Naive thymus-derived CD4-positive, alpha-beta T cell (primary cell): ENCODE data around the gene TMEM132D. TPM values are rescaled to one million over a fixed set of nuclear protein-coding genes. Genes with fewer than 3 reads are reported as not detected.

Source experiments
- ATAC-seq: fragments of 150-1000 bp; cut with Tn5 transposase; 2 replicates; pipeline ENCODE4 v1.10.0; 2021; ENCODE audit warnings: mild to moderate bottlenecking, moderate library complexity
- CTCF ChIA-PET: fragments of 350-600 bp; sonication (Branson Sonifier 250); formaldehyde crosslinking; loops from one replicate; lab custom pipeline; 2021; ENCODE audit warnings: antibody characterized with exemption; lab: Charles Lee
- POLR2A ChIA-PET: fragments of 350-600 bp; sonication (Branson Sonifier 250); formaldehyde crosslinking; loops from one replicate; lab custom pipeline; 2021; ENCODE audit warnings: antibody characterized with exemption, inconsistent platforms; lab: Charles Lee
- DNase-seq, 9 donors: peaks; one replicate each; pipeline versions ENCODE4 v3.0.0 to v3.0.0-alpha.2; 2020 to 2022; ENCODE audit warnings: mixed read lengths in 1 of 9
- H3K27ac ChIP-seq: one replicate; pipeline ENCODE4 v1.7.0; 2013; ENCODE audit warnings: mild to moderate bottlenecking, low read depth, low read length, moderate library complexity
- H3K27me3 ChIP-seq, 2 donors: one replicate each; pipeline ENCODE4 v1.7.0; 2013; ENCODE audit warnings: low read length in 2 of 2, mild to moderate bottlenecking in 2 of 2, moderate library complexity in 2 of 2; ENCODE audit not compliant: control insufficient read depth in 2 of 2, insufficient read depth in 2 of 2
- H3K36me3 ChIP-seq, 3 experiments: 1 replicate in 2 of 3; 2 replicates in 1 of 3; pipeline ENCODE4 v1.7.0; 2013; ENCODE audit warnings: low read length in 3 of 3, mild to moderate bottlenecking in 3 of 3, moderate library complexity in 1 of 3; ENCODE audit not compliant: insufficient read depth in 3 of 3, control insufficient read depth in 2 of 3
- H3K4me1 ChIP-seq, 2 donors: one replicate each; pipeline ENCODE4 v1.7.0; 2013; ENCODE audit warnings: low read length in 2 of 2, mild to moderate bottlenecking in 2 of 2, moderate library complexity in 1 of 2; ENCODE audit not compliant: control insufficient read depth in 2 of 2, insufficient read depth in 2 of 2
- H3K4me3 ChIP-seq: 2 replicates; pipeline ENCODE4 v1.7.0; 2013; ENCODE audit warnings: mild to moderate bottlenecking, low read length
- H3K9me3 ChIP-seq, 3 experiments: 1 replicate in 2 of 3; 2 replicates in 1 of 3; pipeline ENCODE4 v1.7.0; 2013; ENCODE audit warnings: low read length in 3 of 3; ENCODE audit not compliant: control insufficient read depth in 2 of 3
- H3K27ac Mint-ChIP-seq, 9 donors: one replicate each; pipeline ENCODE4 v1.8.0; 2020 to 2022; ENCODE audit warnings: mixed read lengths in 9 of 9, mild to moderate bottlenecking in 8 of 9, moderate library complexity in 5 of 9, inconsistent platforms in 2 of 9
- H3K27me3 Mint-ChIP-seq, 5 donors: one replicate each; pipeline ENCODE4 v1.8.0; 2021 to 2022; ENCODE audit warnings: mixed read lengths in 5 of 5, mild to moderate bottlenecking in 1 of 5
- H3K36me3 Mint-ChIP-seq, 5 donors: one replicate each; pipeline ENCODE4 v1.8.0; 2020 to 2022; ENCODE audit warnings: mixed read lengths in 5 of 5, mild to moderate bottlenecking in 3 of 5, inconsistent platforms in 1 of 5
- H3K4me1 Mint-ChIP-seq, 7 donors: one replicate each; pipeline ENCODE4 v1.8.0; 2020 to 2022; ENCODE audit warnings: mixed read lengths in 7 of 7, mild to moderate bottlenecking in 3 of 7, inconsistent platforms in 1 of 7
- H3K4me3 Mint-ChIP-seq, 10 donors: one replicate each; pipeline ENCODE4 v1.8.0; 2020 to 2022; ENCODE audit warnings: mild to moderate bottlenecking in 10 of 10, mixed read lengths in 10 of 10, moderate library complexity in 6 of 10, inconsistent platforms in 2 of 10
- H3K9me3 Mint-ChIP-seq, 11 donors: one replicate each; pipeline ENCODE4 v1.8.0; 2020 to 2022; ENCODE audit warnings: mixed read lengths in 11 of 11, mild to moderate bottlenecking in 4 of 11, inconsistent platforms in 1 of 11, moderate library complexity in 1 of 11
- intact Hi-C, 2 donors: fragments of 100-400 bp; cut with micrococcal nuclease; formaldehyde crosslinking; loops; one replicate each; pipeline ENCODE4 v1.15.1; 2023
- polyA plus RNA-seq, 2 donors: library from polyadenylated mRNA; unstranded; fragments of 300-500 nt; fragmentation: Illumina TruSeq; gene quantifications; one replicate each; pipeline ENCODE4 v1.2.3, GENCODE V29; 2021
- total RNA-seq, 6 experiments: library from RNA in 5 of 6; stranded (reverse) in 5 of 6; gene quantifications; 1 replicate in 5 of 6; 2 replicates in 1 of 6; pipeline ENCODE4 v1.2.3 and lab custom pipeline; 2021 to 2026

The TMEM132D gene
- total and polyA plus RNA-seq, 7 experiments from 2014 or later: not detected

DNA sequence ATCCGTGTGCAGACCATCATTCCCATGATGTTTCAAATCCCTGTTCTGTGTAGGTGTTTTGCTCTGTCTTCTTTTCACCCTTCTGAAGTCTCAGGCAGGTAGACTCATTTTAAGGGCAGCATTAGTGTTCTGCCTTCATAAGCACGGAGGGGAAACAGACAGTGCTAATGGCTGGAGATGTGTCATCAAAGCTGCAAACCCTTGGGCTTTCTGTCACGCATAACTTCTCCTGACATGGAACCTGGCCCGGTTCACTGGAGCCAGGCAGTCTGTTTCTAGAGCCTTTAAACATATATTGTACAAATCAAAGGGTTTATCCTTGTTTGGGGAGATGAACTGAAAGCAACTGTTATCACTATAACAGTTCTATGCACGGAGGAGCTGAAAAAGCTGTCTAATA is 141.4 kb downstream of the TMEM132D start:
- Mint-ChIP-seq H3K9me3 (peaks cover 3 to 37% (median 12%) of the 10 kb centered on the region in 11 donors), H3K27me3 (peaks cover 0 to 4% (median 0%) of the 10 kb centered on the region in 5 donors), H3K4me3 (no peak overlapping the region), H3K36me3 (peaks cover 0 to 5% (median 0%) of the 10 kb centered on the region in 5 donors), H3K4me1 (peaks cover 0 to 2% (median 0%) of the 10 kb centered on the region in 7 donors), H3K27ac (no peak overlapping the region)
- Histone ChIP-seq H3K4me1 (no peaks in the 10 kb centered on the region), H3K9me3 (peaks cover 0 to 8% (median 0%) of the 10 kb centered on the region in 3 experiments), H3K27me3 (no peaks in the 10 kb centered on the region), H3K4me3 (no peak overlapping the region), H3K36me3 (no peaks in the 10 kb centered on the region), H3K27ac (no peak overlapping the region)
- ATAC-seq (no peak), DNase-seq (no peak)
- ChIA-PET POLR2A (no interaction called here), CTCF (no interaction called here)
- intact Hi-C loops: no loop called here

DNA sequence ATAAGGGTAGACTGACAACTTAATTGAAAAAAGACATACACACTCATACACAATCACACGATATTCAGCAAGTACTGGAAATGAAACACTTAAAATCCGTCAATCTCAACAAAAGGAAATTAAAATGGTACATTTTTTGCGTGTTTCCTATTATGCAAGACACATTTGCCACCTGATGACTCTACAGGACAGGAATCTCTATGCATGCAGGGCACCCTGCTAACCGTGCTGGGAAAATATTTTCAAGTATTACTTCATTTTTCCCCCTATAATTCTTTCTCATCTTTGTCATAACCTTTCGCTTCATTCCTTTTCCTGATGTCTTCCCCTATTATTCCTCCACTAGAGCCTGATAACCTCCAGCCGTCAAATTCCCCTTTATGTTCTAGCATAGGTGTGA is 150.2 kb downstream of the TMEM132D start:
- Histone ChIP-seq H3K4me1 (no peaks in the 10 kb centered on the region), H3K36me3 (no peaks in the 10 kb centered on the region), H3K4me3 (no peak overlapping the region), H3K27me3 (no peaks in the 10 kb centered on the region), H3K27ac (no peak overlapping the region), H3K9me3 (no peaks in the 10 kb centered on the region)
- POLR2A ChIA-PET: no interaction called here
- no peaks in the 10 kb centered on the region for H3K4me1 Mint-ChIP-seq
- CTCF ChIA-PET: no interaction called here
- no peaks in the 10 kb centered on the region for H3K36me3 Mint-ChIP-seq
- DNase-seq (no peak), ATAC-seq (no peak)
- H3K9me3 Mint-ChIP-seq: peaks cover 0 to 7% (median 0%) of the 10 kb centered on the region in 11 donors
- intact Hi-C loops: no loop called here
- no peak overlapping the region for H3K27ac Mint-ChIP-seq
- no peak overlapping the region for H3K4me3 Mint-ChIP-seq
- H3K27me3 Mint-ChIP-seq: no peaks in the 10 kb centered on the region

DNA sequence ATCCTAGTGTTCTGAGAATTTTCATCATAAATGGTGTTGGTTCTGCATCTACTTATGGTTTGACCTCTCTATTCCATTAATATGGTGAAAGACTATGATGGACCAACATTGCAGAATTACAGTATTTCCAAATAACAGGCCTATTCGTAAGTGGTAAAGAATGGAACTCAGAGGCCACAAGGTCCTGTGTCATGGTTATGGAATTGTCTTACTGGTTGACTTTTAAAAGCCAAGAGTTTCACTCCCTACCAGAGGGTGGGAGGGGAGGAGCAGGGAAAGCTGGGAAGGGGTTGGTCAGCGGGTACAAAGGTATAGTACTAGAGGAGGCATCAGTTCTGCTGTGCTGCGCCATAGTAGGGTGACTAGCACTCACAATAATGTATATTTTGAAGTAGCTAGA is 153.4 kb downstream of the TMEM132D start:
- Histone ChIP-seq H3K4me3 (no peak overlapping the region), H3K27ac (no peak overlapping the region), H3K4me1 (no peaks in the 10 kb centered on the region), H3K27me3 (no peaks in the 10 kb centered on the region), H3K9me3 (no peaks in the 10 kb centered on the region), H3K36me3 (no peaks in the 10 kb centered on the region)
- Mint-ChIP-seq H3K27ac (no peak overlapping the region), H3K27me3 (no peaks in the 10 kb centered on the region), H3K36me3 (no peaks in the 10 kb centered on the region), H3K4me3 (no peak overlapping the region), H3K4me1 (no peaks in the 10 kb centered on the region), H3K9me3 (peaks cover 0 to 7% (median 0%) of the 10 kb centered on the region in 11 donors)
- ATAC-seq (no peak), DNase-seq (no peak)
- ChIA-PET CTCF (no interaction called here), POLR2A (no interaction called here)
- intact Hi-C loops: no loop called here

DNA sequence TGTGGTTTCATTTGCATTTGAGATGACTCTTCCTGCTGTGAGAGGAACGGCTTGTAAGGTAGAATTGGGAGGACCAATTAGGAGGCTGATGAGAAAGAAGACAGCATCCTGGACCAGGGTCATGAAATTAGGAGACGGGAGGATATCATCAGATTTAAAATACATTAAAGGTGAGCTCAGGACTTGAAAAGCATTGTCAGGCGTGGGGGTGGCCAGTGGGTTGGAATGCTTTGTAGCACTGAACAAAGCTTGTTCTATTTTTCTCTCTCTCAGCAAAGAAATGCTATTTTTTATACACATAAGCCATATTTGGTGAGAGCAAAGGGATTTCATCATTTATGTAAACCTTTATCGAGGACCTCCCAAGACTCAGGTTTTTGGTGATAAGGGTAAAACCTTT is 157.5 kb downstream of the TMEM132D start:
- no peaks in the 10 kb centered on the region for H3K36me3 ChIP-seq
- Mint-ChIP-seq H3K4me3 (no peak overlapping the region), H3K36me3 (no peaks in the 10 kb centered on the region), H3K9me3 (peaks cover 0 to 20% (median 4%) of the 10 kb centered on the region in 11 donors), H3K27ac (no peak overlapping the region), H3K4me1 (no peaks in the 10 kb centered on the region), H3K27me3 (no peaks in the 10 kb centered on the region)
- intact Hi-C loops: no loop called here
- H3K9me3 ChIP-seq: no peaks in the 10 kb centered on the region
- no peak for ATAC-seq
- no peak for DNase-seq
- POLR2A ChIA-PET: no interaction called here
- no peaks in the 10 kb centered on the region for H3K27me3 ChIP-seq
- no peak overlapping the region for H3K27ac ChIP-seq
- no peaks in the 10 kb centered on the region for H3K4me1 ChIP-seq
- H3K4me3 ChIP-seq: no peak overlapping the region
- CTCF ChIA-PET: no interaction called here

DNA sequence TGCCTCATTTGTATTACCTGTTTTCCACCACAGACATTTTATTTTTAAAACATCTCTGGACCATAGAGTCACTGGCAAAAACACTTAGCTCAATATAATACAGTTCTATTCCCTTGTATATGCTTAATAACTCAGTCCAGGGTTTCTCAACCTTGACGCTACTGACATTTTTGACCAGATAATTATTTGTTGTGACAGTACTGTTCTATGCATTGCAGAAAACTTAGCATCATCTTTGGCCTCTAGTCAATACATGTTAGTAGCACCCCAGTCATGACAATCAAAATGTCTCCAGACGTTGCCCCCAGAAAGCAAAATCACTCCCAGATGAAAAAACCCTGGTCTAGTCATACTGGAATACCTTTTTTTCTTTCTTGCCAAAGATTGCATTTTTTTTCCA is 174.7 kb downstream of the TMEM132D start:
- ChIA-PET POLR2A (no interaction called here), CTCF (no interaction called here)
- no peak overlapping the region for H3K27ac Mint-ChIP-seq
- intact Hi-C loops: no loop called here
- H3K36me3 ChIP-seq: no peaks in the 10 kb centered on the region
- H3K27me3 ChIP-seq: no peaks in the 10 kb centered on the region
- peaks cover 5 to 17% (median 9%) of the 10 kb centered on the region in 11 donors for H3K9me3 Mint-ChIP-seq
- no peaks in the 10 kb centered on the region for H3K36me3 Mint-ChIP-seq
- H3K4me3 ChIP-seq: no peak overlapping the region
- H3K4me1 Mint-ChIP-seq: no peaks in the 10 kb centered on the region
- H3K27me3 Mint-ChIP-seq: peaks cover 0 to 3% (median 0%) of the 10 kb centered on the region in 5 donors
- H3K9me3 ChIP-seq: no peaks in the 10 kb centered on the region
- no peak for DNase-seq
- H3K27ac ChIP-seq: no peak overlapping the region
- no peaks in the 10 kb centered on the region for H3K4me1 ChIP-seq
- no peak overlapping the region for H3K4me3 Mint-ChIP-seq
- no peak for ATAC-seq

DNA sequence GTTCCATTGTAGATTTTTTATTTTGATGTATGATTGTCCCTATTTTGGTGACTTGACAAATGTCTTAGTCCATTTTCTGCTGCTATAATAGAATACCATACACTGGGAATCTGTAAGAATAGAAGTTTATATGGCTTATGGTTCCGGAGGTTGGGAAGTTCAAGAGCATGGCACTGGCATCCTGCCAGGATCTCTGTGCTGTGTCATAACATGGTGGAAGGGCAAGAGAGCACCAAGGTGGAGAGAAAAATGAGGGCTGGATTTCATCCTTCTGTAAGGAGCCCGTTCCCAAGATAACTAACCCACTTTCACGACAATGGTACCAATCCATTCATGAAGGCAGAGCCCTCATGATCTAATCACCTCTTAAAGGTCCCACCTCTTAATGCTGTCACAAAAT is 176.7 kb downstream of the TMEM132D start:
- H3K36me3 Mint-ChIP-seq: no peaks in the 10 kb centered on the region
- no peak overlapping the region for H3K27ac Mint-ChIP-seq
- DNase-seq: no peak
- Histone ChIP-seq H3K27ac (no peak overlapping the region), H3K27me3 (no peaks in the 10 kb centered on the region), H3K4me3 (no peak overlapping the region), H3K4me1 (no peaks in the 10 kb centered on the region), H3K36me3 (no peaks in the 10 kb centered on the region), H3K9me3 (no peaks in the 10 kb centered on the region)
- intact Hi-C loops: no loop called here
- ChIA-PET POLR2A (no interaction called here), CTCF (no interaction called here)
- peaks cover 4 to 25% (median 11%) of the 10 kb centered on the region in 11 donors for H3K9me3 Mint-ChIP-seq
- H3K4me3 Mint-ChIP-seq: no peak overlapping the region
- H3K27me3 Mint-ChIP-seq: no peaks in the 10 kb centered on the region
- ATAC-seq: no peak
- no peaks in the 10 kb centered on the region for H3K4me1 Mint-ChIP-seq

DNA sequence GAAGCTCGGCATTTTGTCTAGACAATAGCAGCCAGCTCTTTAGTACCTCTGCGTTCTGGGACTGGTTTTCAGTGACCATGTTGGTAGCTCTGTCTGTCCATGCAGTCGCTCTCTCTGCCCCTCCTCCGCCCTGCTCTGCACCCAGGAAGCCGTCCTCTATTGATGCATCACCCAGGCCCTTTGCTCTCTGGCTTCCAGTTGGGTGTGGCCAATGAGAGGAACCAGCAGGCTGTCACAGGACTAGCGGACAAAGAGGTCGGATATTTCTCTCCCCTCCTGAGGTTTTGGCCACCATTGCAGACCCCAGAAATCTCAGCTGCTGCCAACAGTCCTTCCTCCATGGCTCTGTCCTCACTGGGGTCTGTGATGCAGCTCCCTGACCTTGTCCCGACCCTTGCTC is 180.6 kb downstream of the TMEM132D start:
- no peaks in the 10 kb centered on the region for H3K36me3 ChIP-seq
- no peak overlapping the region for H3K27ac ChIP-seq
- no peaks in the 10 kb centered on the region for H3K4me1 ChIP-seq
- H3K4me3 Mint-ChIP-seq: no peak overlapping the region
- no peaks in the 10 kb centered on the region for H3K27me3 ChIP-seq
- no peaks in the 10 kb centered on the region for H3K4me1 Mint-ChIP-seq
- no peaks in the 10 kb centered on the region for H3K9me3 ChIP-seq
- DNase-seq: no peak
- ATAC-seq: no peak
- no peak overlapping the region for H3K27ac Mint-ChIP-seq
- ChIA-PET CTCF (no interaction called here), POLR2A (no interaction called here)
- peaks cover 0 to 16% (median 6%) of the 10 kb centered on the region in 11 donors for H3K9me3 Mint-ChIP-seq
- H3K4me3 ChIP-seq: no peak overlapping the region
- intact Hi-C loops: no loop called here
- no peaks in the 10 kb centered on the region for H3K36me3 Mint-ChIP-seq
- H3K27me3 Mint-ChIP-seq: no peaks in the 10 kb centered on the region
